Umbilical cord (tissue), 2 donors: Measurements from ENCODE around the gene LIMS2. TPM values are rescaled to one million over a fixed set of nuclear protein-coding genes. Genes with fewer than 3 reads are reported as not detected.
A peak's percentile ranks its signal among the peaks of the same experiment; 100 is the strongest.

Source experiments
- DNase-seq: peaks from one replicate; pipeline ENCODE4 v3.0.0-alpha.2; 2015; ENCODE audit warnings: low spot score
- total RNA-seq: library from RNA; depleted of rRNA; stranded (reverse); fragments of >200 nt; gene quantifications from one replicate; pipeline ENCODE4 v1.2.3, GENCODE V29; 2014; ENCODE audit warnings: low replicate concordance; ENCODE audit not compliant: insufficient read depth

Gene LIMS2
- total RNA-seq, 1 donor from 2014 or later, result 30.6 TPM

- peak; percentile 29 for DNase-seq
These were observed 15.7 kb downstream of the LIMS2 start for GRCh38 chr2:127659408-127660290.

DNA sequence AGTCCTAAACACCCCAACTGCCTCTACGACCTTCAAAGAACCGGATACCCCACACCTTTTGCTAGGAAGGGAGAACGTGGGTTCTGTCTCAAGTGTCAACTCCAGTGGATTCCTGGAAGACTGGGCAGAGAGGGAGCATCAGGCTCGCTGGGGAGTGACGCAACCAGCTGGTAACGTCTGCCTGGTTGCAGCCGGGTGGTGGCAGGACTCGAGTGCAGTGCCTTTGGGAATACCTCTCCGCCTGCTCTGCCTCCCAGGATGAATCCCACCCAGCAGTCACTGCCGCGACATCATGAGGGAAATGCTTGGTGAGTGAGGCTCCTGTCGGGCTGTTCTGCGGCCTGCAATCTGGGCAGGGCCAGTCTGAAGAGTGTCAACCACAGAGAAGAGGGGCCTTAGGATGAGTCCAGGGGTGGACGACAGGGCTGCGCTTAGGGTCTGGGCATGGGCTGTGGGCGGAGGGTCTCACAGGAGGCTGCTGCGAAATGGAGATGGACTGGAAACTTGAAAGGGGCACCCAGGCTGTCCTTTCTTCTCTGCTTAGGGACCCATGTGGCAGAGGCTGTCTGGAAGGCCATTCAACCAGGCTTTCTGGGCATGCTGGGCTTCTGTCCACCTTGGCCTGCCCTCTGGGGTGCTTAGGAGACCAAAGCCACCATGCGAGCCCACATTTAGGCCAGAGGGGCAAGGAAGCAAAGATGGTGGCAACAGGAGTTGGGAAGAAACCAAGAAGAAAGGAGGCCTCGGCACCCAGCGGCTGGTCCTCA, 16.5 kb downstream of the LIMS2 start:
- DNase-seq, result no peak

DNA sequence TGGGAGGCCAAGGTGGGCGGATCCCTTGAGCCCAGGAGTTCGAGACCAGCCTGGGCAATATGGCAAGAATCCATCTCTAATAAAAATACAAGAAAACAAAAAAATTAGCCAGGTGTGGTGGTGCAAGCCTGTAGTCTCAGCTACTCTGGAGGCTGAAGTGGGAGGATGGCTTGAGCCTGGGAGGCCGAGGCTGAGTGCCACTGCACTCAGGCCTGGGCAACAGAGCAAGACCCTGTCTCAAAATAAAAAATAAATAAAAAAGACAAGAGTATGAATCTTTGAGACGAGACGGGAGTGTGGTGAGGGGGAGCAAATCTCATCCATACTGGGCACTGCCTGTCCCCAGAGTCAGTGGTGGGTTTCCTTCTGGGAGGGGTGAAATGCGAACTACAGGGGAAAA, 17.2 kb downstream of the LIMS2 start:
- no peak for DNase-seq

- no peak for DNase-seq
These were observed 18.1 kb downstream of the LIMS2 start for GRCh38 chr2:127657232-127657595.

DNA sequence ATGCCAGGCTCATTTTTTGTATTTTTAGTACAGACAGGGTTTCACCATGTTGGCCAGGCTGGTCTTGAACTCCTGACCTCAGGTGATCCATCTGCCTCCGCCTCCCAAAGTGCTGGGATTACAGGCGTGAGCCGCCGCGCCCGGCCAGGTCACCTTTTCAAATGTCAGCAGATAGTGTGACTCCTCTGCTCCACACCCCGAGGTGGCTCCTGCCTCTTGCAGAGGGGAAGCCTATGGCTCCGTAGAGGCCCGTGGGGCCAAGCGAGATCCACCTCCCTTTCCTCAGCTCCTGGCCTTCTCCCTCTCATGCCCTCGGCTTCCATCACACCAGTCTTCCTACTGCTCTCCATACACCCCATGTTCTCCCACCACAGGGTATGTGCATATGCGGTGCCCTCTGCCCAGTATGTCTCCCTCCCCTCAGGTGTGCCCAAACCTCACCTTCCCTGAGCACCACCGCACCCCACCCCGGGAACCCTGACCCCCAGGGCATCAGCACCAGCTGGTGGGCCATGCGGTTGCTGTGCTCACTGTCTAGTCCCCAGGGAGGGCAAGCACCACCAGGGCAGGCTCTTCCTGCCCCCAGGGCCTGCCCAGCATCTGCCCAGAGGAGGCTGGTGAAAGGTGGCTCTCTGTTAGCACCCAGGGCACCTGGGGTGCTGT, 18.6 kb downstream of the LIMS2 start:
- no peak for DNase-seq

GRCh38 chr2:127655209-127656073, 19.9 kb downstream of the LIMS2 start:
- no peak for DNase-seq

DNA sequence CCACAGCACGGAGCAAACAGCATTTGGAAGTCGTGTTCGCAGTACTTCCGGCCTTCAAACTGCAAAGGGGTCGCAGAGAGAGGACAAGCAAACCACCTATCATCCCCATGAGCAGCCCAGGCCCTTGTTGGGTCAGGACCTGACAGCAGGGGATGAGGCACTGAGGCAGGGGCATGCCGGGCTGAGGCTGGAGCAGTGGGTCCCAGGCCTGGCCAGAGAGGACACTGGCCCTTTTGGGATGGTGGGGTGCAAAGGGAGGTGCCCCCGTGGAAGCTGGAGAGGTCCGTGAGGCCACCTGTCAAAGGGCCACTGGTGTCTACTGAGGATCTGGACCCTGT, 20.5 kb downstream of the LIMS2 start:
- DNase-seq, result no peak

DNA sequence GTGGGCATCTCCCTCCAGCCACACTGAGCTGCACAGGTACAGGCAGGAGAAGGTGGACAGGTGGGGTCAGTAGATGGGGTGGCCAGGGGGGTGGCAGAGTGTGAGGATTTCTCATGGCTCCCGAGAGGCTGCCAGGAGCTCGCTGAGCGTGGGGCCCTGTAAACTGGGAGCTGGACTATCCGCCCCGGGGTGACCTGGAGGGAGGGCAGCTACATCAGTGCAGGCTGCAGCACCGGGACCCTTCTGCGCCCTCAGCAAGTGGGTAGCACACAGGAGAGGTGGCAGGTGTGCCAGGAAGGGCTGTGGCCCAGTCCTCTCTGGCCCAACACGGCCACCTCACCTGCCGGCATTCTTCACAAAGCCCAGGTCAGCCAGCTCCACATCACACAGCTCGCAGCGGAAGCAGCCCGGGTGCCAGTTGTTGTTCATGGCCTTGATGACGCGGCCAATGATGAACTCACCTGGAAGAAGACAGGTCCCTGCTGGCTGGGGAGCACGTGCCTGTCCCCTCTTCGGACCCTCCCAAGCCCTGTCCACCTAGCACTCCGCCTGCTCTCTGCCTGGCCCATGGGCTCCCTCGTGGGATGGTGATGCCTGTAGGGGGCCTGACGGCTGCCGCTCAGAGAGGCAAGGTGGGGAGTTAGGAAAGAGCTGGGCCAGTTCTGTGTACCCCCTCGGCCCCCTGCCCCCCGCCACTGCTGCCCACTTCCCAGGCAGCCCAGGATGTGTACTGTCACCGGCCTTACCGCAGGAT, 21.1 kb downstream of the LIMS2 start:
- no peak for DNase-seq

DNA sequence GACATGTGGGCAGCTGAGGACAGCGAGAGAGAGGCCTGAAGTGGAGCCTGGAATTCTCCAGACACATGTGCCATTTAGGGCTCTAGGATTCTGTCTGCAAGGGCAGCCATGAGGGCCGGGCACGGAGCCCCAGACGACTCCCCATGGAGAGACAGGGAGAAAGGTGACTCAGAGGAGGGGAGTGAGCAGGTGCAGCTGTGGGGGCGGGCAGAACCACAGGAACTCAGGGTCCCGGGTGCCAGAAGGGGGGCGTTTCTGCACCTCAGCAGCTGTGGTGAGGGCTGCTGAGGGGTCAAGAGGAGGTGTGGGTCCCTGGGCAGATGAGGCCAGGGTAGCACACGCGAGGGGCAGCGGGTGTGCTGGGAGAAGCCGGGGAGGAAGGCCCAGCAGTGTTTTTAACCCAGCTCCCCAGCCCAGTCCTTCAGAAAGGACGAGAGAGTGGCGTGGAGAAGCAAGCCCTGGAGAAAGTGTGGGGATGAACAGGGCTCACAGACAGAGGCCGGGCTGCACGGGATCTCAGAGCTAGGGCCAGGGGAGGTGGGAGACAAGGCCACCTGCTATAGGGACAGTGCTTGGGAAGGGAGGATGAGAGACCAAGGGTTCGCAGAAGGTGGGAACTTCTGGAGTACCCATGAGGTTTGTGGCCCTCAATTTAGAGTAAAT, 21.8 kb downstream of the LIMS2 start:
- DNase-seq, result no peak

DNA sequence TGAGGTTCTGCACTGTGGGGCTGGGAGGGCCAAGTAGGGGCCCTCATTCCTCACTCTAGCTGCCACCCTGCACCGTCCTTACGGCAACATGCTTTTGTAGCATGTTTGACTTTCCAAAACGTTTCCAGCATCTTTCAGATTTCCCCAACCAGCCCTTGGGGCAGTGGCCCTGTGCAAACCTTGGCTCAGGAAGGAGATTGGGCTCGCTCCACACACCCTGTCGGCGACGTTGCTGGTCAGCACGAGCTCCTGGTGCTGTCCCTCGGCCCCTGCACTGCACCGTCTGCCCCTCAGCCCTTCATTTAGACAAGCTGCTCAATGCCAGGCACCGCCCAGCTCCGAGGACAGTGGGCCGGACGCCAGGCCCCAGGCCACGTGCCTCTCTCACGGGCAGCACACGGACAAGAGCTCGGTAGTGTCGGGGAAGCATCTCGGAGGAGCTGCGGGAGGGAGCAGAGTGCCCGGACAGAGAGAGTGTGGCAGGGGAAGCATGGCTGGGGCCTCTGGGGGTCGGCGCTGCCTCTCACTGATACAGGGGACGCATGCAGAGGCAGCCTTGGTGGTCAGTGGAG, 22.5 kb downstream of the LIMS2 start:
- DNase-seq, result no peak

DNA sequence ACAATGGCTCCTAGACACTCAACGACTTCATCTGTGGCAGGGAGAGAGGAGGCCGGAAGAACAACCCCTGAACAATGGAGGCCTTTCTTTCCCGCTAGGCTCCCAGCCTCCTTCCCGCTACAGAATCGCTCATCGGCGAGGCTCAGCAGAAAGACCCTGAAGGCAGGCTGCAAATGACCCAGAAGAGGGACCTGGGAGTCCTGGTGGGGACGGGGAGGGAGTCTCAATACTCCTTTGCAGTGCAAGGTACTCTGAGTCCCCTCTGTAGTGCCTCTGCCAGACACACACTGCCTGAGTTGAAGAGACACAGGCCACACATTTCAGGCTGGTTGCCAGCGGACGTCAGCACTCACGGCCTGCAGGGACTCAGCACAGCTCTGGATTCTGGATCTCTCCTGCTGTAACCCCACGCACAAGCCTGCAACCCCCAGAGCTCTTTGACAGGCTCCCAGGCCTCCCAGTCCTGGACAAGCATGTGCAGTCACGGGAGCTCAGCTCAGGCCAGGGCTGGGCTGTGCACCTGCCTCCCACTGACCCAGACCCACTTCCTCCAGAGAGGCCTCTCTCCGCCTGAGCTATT, 23.3 kb downstream of the LIMS2 start:
- peak; percentile 87 for DNase-seq

DNA sequence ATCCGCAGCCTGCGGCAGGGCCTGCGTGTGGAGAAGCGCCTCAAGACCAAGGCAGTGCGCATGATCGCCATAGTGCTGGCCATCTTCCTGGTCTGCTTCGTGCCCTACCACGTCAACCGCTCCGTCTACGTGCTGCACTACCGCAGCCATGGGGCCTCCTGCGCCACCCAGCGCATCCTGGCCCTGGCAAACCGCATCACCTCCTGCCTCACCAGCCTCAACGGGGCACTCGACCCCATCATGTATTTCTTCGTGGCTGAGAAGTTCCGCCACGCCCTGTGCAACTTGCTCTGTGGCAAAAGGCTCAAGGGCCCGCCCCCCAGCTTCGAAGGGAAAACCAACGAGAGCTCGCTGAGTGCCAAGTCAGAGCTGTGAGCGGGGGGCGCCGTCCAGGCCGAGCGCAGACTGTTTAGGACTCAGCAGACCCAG, 23.9 kb downstream of the LIMS2 start:
- no peak for DNase-seq

DNA sequence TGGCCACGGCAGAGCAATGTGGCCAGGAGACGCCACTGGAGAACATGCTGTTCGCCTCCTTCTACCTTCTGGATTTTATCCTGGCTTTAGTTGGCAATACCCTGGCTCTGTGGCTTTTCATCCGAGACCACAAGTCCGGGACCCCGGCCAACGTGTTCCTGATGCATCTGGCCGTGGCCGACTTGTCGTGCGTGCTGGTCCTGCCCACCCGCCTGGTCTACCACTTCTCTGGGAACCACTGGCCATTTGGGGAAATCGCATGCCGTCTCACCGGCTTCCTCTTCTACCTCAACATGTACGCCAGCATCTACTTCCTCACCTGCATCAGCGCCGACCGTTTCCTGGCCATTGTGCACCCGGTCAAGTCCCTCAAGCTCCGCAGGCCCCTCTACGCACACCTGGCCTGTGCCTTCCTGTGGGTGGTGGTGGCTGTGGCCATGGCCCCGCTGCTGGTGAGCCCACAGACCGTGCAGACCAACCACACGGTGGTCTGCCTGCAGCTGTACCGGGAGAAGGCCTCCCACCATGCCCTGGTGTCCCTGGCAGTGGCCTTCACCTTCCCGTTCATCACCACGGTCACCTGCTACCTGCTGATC, 24.4 kb downstream of the LIMS2 start:
- DNase-seq, result no peak

- no peak for DNase-seq
These were observed 25.1 kb downstream of the LIMS2 start for GRCh38 chr2:127650041-127650784.

GRCh38 chr2:127649684-127650040, 25.7 kb downstream of the LIMS2 start:
- DNase-seq, result peak; percentile 80

DNA sequence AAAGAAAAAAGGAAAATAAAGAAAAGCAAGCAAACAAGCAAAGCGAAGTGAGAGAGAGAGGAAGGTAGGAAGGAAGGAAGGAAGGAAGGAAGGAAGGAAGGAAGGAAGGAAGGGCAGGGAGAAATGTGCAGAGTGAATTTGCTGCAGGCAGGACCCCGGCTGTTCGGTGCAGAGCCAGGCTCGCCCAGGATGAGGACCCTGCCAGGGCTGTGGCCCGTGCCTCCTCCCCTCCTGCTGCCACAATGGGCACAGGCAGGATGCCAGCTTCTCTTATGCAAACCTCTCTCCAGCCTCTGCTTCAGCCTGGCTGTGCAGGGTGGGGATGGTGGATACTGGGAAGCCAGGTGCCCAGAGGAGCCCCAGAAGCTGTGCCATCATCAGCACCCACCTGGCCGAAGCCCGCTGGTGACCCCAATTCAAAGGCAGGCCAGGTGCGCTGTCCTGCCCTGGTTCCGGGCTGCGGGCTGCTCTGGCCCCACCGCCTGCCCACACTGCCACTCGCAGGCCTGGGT, 26.2 kb downstream of the LIMS2 start:
- no peak for DNase-seq

GRCh38 chr2:127648321-127648720, 27.0 kb downstream of the LIMS2 start:
- no peak for DNase-seq
